ENCODE results near the gene SSTR5.

DNA sequence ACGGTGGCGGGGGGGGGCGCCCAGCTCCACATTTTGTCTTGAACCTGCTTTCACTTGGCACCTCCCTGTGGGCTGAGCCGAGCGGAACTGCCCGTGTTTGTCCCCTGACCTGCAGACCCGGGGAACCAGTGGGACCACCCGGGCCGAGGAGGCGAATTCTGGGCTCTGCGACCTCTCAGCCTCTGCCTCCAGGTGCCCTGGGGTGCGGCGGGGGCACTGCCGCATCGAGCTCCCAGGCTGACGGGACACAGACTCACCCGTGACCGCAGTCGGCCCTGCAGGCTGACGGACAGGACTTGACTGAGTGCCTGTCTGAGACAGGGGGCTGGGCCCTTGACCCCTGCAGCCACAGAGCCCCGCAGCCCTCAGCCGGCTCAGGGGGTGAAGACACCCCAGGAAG lies 34.6 kb downstream of the SSTR5 start:
- TF ChIP-seq POLR2A (IDR thresholded peaks at IDR 0.05): no peak
- TF ChIP-seq CTCF (IDR thresholded peaks at IDR 0.05): no peak
